ENCODE results near the gene MIF.
"Not testable (repeated sequence)": the region's sequence is repeated elsewhere in the genome, so short reads cannot be mapped to it uniquely, and the experiment has no call there.

The MIF gene

GRCh38 chr22:23898006-23898974, 4.1 kb downstream of the MIF start:
- H3K27ac ChIP-seq = no peak overlapping the region
- no peak overlapping the region for H3K4me3 ChIP-seq

- no peak overlapping the region for H3K27ac ChIP-seq
- no peak overlapping the region for H3K4me3 ChIP-seq
Measured at GRCh38 chr22:23899042-23899745, 5.0 kb downstream of the MIF start.

DNA sequence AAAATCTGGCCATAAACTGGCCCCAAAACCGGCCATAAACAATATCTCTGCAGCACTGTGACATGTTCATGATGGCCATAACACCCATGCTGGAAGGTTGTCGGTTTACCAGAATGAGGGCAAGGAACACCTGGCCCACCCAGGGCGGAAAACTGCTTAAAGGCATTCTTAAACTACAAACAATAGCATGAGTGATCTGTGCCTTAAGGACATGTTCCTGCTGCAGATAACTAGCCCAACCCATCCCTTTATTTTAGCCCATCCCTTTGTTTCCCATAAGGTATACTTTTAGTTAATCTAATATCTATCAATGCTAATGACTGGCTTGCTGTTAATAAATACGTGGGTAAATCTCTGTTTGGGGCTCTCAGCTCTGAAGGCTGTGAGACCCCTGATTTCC, 6.0 kb downstream of the MIF start:
- H3K27ac ChIP-seq, H3K4me3 ChIP-seq: not testable (repeated sequence)

DNA sequence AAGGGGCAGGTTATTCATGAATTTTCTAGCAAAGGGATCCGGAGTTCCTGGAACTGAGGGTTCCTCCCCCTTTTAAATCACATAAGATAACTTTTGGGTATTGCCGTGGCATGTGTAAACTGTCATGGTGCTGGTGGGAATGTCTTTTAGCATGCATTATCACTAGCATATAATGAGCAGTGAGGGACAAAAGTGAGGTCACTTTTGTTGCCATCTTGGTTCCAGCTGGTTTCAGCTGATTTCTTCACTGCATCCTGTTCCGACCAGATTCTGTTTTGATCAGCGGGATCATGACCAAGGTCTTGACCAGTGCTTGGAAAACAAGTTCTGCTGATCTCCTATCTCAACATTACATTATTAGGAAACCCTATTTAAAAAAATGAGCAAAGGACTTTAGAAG, 7.4 kb downstream of the MIF start:
- H3K4me3 ChIP-seq = no peak overlapping the region
- no peak overlapping the region for H3K27ac ChIP-seq

DNA sequence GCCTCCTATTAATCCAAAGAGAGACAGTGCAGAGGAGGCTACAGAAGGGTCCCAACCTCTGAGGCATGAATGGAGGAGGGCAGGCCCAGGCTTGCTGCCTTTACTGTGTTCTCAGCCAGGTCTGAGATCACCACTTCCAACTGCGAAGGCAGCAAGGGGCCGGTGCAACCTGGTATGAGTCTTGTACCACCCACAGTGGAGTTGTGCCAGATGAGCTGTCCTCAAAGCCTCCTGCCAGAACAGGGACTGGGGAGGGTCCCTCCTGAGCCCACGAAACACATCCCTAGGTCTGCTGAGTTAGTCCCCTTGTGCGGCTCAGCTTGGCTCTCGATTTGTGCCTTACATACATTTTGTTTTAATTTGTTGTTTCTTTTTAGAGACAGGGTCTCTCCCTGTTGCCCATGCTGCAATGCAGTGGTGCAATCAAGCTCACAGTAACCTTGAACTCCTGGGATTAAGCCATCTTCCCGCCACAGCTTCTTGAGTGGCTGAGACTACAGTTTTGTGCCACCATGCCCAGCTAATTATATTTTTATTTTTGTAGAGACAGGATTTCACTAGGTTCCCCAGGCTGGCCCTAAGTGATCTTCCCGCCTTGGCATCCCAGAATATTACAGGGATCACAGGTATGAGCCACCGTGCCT, 9.3 kb downstream of the MIF start:
- Histone ChIP-seq H3K27ac (peak overlapping the region in 2 of 21 experiments; percentile 18 to 37), H3K4me3 (no peak overlapping the region)

DNA sequence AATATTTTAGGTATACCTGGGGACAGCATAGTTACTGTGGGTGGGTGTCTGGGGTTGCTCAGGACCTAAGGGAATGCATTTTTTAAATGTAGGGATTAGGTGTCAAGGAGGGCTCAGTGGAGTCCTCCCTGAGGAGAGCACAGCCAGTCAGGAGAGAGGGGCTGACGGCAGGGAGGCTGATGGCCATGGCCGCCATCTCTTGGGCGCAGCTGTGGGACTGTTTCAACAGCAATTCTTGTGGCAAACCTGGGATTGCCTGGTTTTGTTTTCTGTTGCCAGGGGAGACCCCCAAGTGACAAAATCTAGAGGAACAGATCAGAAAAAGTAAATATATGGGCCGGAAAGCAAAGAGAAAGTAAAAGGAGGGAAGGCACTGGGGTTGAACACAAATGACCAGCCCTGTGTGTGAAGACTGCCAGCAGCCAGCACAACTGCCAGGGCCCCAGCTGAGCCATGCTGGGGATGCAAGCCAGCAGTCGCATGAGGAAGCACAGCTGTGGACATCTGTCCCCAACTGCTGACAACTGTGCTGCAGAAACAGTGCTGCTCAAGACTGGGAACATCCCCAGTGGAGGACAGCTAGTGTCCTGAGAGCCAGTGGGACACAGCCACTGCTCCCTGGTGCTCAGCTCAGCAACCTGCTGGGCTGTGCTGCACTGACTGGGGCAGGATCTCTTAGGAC, 10.5 kb downstream of the MIF start:
- Histone ChIP-seq H3K27ac (no peak overlapping the region), H3K4me3 (no peak overlapping the region)

DNA sequence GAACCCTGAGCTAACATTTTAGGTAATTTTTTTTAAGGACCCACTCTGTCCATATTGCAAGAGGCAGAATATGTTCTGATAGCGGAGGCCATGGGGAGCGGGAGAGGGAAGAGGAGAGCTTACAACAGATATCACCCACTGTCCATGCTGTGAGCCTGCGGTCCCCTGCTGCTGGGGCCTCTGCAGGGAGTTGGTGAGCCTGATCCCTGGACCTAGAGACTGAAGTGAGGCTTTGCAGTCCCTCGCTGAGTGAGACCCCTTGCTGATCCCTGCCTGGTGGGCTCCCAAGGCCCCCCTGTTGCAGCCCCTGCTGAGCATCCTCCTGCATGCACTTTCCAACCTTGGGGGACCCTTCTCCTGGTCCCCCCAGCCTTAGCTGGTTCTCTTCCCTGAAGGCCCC, 12.5 kb downstream of the MIF start:
- H3K4me3 ChIP-seq = no peak overlapping the region
- H3K27ac ChIP-seq = no peak overlapping the region

GRCh38 chr22:23907423-23907822, 13.2 kb downstream of the MIF start:
- H3K4me3 ChIP-seq, H3K27ac ChIP-seq: not testable (repeated sequence)

DNA sequence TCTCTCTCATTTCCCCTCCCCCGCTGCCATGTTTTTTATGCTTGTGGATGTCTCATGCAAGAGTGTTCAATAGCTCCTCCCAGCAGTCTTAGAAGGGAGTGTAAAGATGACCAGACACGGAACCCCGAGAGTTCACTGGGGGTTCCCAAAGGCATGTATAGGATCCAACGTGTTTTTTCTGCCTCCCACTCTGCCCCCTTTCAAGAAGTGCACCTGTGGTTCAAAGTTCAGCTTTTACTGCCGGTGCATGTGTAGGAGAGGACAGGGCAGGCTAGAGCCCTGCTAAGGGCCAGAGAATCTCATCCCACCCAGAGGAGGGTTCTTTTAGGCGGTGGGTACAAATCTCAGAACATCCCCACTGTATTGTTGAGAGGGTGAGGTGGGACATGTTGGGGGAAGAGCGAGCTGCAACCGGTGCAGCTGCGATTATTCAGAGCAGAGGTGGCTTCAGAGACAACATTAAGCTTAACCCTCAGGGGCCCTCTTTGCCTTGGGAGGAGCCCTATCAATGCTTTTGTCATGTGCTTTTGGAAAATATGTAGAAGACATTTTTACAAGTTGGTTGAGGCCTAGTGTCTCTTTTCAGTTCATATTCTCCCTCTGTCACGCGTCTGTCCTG, 14.5 kb downstream of the MIF start:
- Histone ChIP-seq H3K4me3 (no peak overlapping the region), H3K27ac (no peak overlapping the region)

- no peak overlapping the region for H3K4me3 ChIP-seq
- peak overlapping the region in 1 of 21 experiments; percentile 34 for H3K27ac ChIP-seq
Measured at GRCh38 chr22:23909296-23909898, 15.2 kb downstream of the MIF start.

DNA sequence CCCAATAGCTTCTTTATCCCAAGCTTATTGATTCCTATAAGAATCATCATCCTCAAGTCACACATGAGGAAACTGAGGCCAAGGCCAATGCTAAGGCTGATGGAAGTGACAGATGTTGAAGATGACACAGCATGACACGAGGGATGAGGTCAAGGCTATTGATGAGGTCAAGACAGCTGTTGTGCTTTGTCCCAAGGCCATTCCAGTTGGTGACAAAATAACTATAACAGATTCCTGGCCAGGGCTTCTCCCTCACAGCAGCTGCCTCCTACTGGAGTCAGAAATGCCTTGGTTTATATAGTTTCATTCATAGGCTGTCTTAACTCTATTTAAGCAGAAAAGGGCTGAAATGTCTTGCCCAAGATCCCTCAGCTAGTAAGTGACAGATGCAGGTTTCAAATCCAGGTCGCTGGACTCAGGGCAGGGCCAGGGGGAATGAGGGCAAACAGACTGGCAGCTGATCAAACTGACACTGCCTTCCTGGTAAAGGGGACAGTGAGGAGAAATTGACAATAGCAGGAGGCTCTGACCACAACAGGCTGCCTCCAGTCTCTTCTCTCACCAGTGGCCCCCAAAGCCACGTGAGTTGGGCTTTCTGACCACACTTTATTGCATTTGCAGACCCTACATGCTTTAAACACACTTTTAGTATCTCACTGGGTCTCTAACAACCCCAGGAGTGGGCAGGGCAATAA, 16.5 kb downstream of the MIF start:
- no peak overlapping the region for H3K27ac ChIP-seq
- H3K4me3 ChIP-seq = no peak overlapping the region

DNA sequence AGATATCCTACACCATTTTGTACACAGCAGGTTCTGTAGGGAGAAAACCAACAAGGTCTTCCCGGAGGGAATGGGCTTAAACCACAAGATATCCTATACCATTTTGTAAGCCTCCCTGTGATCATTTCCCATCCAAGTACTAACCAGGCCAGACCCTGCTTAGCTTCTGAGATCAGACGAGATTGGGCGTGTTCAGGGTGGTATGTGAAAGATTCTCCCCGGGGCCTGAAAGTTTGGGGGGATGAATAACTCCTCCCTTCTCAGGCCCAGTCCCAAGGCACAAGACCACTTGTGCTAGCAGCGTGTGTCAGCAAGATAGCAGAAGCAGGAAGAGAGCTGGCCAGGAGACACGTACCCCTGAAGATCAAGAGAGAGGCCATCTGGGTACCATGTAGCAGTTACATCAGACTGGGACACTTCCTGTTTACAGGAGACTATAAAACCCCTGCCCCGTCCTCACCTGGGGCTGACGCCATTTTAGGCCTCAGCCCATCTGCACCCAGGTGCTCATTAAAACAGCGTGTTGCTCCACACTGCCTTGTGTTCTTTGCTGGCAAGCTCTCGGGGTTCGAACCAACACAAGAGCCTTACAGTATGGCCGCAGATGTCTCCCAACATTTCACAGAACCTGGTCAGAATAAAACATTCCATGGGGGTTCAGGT, 17.3 kb downstream of the MIF start:
- Histone ChIP-seq H3K4me3 (no peak overlapping the region), H3K27ac (no peak overlapping the region)

GRCh38 chr22:23912293-23912903, 18.2 kb downstream of the MIF start:
- H3K27ac ChIP-seq = no peak overlapping the region

GRCh38 chr22:23913306-23913660, 19.1 kb downstream of the MIF start:
- peak overlapping the region; percentile 19 to 93 (median 87) for H3K27ac ChIP-seq
- peak overlapping the region; percentile 34 to 60 (median 45) for H3K4me3 ChIP-seq

More at GRCh38 chr22:23912293-23912903, 18.2 kb downstream of the MIF start:
- H3K4me3 ChIP-seq = no peak overlapping the region

DNA sequence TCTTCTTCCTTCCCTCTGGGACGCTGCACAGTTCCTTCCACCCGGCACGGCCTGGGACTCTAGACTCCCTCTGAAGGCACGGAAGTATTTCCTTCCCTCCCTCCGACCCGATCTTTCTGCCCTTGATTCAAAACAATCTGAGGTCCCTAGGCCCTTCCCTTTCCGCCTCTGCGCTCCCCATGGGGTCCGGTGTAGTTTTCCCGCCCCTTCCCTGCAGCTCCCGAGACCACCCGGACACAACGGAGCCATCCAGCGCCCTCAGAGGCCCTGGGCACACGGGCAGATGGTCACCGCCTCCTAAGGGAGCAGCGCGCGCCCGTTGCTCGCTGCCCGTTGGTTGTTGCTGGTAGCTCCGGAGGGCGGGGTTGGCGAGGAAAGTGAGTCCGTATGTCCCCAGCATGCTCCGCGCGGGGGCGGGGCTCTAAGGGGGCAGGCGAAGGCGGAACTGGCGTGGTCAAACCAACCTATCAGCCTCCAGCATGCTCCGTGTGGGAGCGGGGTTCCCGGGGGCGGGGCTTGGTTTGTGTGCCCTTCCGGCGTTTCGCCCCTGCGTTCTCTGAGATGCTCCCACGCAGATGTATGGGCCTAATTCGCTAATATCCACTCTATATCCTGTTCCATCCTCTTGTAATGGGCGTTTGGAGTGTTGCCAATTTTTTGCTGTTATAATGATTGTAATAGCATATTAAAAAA, 19.6 kb downstream of the MIF start:
- H3K4me3 ChIP-seq = peak overlapping the region; percentile 34 to 60 (median 45)
- peak overlapping the region; percentile 19 to 93 (median 87) for H3K27ac ChIP-seq

GRCh38 chr22:23915290-23915689, 21.1 kb downstream of the MIF start:
- H3K27ac ChIP-seq = no peak overlapping the region

DNA sequence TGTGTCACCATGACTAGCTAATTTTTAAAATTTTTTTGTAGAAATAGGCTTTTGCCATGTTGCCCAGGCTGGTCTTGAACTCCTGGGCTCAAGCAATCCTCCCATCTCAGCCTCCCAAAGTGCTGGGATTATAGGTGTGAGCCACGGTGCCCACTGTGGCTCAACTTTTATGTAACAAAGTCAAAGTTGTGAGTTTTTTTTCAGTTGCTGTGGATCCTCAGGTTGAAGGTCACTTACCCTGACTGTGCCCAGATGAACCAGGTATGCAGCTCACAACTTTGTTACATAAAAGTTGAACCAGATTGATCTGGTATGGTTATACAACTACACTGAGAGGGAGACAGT, 26.1 kb downstream of the MIF start:
- not testable (repeated sequence) for H3K27ac ChIP-seq, H3K4me3 ChIP-seq

More at GRCh38 chr22:23915290-23915689, 21.1 kb downstream of the MIF start:
- no peak overlapping the region for H3K4me3 ChIP-seq
